ENCODE measurements around the gene WDR37.

WDR37 gene

DNA sequence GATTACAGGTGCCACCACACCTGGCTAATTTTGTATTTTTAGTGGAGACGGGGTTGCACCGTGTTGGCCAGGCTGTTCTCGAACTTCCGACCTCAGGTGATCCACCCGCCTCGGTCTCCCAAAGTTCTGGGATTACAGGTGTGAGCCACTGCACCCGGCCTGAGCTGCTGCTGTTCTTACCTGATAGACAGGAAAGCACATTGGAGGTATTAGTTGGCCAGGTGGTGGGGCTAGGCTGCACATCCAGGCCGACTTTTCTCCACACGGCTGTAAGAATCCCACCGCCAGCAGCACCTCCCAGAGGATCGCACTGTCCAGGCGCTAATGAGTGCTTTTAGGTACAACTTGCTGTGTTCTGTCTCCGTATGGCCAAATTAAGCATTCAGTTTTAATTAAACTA is 112.6 kb downstream of the WDR37 start:
- no peak for DNase-seq

DNA sequence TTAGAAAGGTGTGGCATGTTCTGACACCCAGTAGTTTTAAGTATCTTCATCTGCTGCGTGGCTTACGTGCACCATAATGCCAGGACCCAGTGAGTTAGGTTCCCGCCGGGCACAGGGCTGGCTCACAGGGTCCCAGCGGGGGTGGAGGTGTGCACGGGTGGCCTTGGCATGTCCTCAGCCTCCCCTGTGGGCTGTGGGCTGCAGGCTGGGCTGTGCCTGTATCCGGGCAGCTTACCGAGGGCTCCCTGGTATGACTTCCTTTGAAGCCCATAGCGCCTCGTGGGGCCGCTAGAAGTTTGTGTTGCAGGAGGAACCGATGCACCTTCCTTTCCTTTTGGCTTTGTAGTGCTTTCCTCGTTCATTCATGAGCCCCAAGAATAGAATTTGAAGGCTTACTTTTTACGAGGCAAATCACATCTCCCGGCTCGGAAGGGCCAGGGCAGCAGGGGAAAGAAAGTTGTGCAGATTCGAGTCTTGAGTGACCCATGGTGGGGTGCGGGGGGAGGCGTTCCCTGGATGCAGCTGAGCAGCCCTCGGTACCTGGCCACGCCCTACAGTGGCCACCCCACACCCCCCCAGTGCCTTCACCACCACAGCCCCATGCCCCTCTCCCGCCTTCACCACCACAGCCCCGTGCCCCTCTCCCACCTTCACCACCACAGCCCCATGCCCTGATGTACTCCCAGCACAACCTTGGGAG is 113.2 kb downstream of the WDR37 start:
- DNase-seq = no peak

DNA sequence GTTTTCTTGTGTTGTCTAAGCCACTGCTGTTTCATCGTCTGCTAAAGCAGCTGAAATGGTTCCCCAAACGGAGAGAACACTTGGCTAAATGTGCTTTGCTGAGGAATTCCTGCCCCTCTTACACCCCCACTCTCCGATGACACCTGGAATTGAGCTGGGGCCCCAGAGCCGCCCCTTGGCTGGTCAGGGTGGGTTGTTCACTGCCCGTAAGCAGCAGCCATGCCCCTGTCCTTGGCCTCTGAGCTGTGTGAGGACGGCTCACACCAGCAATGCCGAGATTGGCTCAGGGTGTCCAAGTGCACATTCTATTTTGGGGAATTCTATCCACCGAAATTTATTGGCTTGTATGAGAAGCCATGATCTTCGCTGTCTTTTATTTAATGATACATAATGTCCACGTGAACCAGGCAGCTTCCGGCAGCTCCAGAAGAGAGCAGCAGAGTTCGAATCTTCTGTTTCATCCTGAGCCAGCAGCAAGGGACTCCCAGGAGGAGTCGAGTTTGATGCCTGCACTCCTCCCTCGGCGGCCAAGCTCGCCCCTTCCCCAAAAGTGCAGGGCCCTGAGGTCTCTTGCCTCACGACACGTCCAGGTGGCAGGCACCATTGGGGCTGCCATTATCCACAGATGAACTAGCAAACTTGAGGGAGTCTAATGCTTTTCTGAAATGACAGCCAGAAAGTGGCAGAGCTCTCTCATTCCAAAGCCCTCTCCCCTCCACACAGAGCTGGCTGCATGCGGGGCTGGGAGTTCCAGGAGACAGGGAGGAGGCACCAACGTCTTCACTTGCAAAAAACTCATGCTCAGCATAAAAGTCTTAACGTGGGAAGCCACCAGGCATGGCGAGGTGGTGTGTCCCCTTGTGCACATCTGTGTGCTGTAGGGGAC is 114.0 kb downstream of the WDR37 start:
- no peak for DNase-seq

DNA sequence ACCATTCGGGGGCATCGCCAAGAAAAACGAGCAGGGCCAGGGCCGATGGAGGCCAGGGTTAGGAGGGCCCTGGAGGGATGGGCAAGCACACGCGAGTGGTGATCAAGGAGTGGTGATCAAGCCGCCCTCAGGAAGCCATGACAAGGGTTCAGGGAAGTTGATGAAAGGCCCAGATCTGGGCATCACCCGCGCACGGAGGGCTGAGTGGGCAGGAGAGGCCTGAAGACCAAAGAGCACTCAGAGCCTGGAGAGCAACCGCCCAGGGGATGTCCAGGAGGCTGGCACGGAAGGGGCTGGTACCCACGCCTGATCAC is 114.6 kb downstream of the WDR37 start:
- no peak for DNase-seq

DNA sequence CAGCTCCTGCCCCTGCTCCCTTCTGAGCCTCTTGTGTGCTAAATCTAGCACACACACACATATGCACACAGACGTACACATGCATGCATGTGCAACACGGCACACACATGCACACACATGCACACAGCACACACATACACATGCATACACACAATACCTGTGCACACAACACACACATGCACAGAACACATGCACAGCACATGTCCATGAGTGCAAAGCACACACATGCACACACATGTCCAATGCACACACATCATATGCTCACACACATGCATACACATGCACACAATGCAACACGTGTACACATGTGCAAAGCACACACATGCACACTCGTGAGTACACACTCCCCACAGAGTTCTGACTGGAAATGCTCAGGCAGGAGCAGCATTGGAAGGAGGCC is 115.0 kb downstream of the WDR37 start:
- DNase-seq = no peak

DNA sequence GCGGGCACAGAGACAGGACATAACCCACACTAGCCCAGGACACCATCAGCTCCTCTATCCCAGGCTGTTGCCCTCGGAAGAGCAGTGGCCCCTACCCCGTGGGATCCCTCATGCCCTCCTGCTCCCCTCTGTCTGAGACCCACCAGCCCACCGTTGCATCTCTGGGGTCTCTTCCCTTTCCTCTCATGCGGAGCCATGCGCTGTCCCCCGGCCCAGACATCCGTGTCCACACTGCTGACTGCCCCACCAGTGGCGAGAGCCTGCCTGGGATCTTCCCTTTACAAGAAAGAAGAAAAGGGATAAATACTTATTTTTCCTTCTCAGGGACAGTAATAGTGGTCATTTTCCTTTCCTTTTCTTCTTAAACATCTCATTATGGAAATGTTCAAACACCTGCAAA is 115.4 kb downstream of the WDR37 start:
- no peak for DNase-seq

DNA sequence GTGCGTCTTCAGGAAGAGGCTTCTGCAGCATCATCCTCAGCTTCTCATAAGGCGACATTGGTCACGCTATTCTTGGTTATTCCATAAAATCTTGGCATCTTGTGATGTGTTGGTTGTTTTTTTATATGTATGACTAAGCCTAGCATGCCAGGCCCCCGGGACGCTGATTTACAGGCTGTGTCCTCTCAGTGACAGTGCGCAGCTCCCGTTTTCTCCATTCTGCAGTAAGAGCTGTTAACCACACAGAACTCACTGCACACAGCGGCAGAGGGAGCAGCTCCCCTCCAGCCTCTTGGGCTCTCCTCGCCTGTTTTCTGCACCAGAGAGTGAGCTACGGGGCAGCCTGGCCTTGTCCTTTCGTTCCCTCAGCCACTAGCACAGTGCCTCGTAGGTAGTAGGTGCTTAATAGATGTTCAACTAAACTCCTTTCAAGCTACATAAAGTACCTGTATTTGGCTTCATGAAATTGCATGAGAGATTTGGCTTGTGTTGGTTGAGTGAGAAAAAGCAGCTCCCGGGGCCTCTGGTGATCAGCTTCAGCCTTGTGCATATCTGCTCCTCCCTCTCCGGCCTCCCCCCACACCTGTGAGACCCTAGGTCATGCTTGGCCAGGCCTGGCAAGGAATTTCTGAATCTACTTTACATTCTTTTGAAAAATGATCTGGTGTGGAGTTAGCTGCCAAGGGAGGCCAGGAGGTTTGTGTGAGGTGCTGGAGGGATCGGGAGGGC is 116.2 kb downstream of the WDR37 start:
- peak in 1 of 51 donors; percentile 18 for DNase-seq

DNA sequence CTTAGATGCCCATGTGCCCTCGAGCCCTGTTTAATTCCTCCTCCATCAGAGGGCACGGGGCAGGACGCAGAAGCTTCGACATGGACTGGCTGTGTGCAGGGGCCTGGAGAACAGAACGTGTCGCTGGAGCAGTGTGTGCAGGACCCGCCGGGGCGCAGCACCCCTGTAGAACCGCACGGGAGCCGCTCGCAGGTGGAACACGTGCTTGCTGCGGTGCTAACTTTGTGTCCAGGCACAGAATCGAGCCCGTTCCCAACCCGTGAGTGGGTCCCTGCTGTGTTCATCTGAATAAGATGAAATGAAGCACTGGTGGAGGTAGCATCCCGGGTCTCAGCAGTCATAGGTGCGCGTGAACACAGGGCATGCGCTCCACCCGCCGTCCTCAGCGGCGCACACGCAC is 116.9 kb downstream of the WDR37 start:
- no peak for DNase-seq

DNA sequence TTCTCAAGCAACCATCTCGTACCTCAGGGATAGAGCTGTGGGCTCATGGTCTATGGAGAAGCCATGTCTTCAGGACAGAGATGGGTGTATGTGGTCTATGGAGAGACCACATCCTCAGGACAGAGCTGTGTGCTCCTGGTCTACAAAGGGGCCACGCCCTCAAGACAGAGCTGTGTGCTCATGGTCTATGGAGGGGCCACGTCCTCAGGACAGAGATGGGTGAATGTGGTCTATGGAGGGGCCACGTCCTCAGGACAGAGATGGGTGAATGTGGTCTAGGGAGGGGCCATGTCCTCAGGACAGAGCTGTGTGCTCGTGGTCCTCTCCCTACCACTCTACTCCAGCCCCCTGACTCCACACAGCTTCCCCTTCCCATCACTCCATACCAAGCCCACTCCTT is 117.8 kb downstream of the WDR37 start:
- no peak for DNase-seq

DNA sequence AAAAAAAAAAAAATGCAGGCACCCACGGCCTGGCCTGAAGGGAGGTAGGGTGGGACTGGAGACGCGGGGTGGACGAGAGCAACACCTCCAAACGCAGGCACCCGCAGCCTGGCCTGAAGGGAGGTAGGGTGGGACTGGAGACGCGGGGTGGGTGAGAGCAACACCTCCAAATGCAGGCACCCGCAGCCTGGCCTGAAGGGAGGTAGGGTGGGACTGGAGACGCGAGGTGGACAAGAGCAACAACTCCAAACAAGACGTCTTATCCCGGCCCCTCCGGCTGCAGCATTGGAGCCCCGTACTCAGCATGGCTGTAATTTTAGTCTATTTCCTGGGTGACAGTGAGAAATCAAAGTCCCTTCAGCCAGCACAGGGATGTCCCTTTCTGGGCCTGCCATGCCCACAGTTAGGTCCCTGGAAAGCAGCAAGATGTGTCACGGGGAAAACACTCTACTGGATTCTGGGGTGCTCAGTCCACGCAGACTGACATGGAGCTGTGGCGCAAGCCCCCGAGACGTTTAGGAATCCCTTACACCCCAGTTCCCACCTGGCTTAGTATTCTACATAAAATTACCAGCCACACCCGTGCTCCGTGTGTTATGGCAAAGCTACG is 119.9 kb downstream of the WDR37 start:
- DNase-seq = no peak

DNA sequence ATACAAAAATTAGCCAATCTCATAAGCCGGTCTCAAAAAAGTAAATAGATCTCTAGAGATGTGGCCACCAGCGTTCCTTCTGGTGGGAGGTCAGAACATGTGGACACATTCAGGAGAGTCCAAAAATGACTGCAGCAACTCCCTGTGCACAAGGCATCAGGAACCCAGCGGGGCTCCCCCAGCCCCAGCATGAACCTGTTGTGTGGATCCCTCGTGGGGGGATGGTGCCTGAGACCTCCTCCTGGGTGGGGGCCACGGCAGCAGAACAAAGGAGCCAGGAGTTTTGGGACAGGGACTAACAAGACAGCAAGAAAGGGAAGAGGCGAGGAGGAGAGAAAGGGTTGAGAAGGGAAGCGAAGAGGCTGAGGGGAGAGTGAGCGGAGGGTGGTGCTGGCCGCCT is 121.8 kb downstream of the WDR37 start:
- DNase-seq = no peak

DNA sequence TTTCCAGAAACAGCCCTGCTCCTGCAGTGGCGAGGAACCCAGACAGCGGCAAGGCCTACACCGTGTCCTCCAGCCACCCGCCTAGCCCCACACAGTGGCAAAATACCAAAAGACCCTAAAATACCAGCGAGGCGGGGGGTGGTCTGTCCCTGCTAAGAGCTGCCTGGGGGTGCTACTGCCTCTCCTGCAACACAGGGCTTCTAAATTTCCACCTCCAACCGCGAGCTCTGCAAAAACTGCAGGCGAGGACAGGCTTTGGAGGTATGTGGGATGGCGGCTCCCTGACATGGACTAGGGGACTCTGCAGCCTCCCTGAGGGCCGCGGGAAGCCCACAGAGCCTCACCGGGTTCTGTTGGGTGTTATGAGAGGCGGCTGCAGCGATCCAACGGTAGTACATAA is 122.3 kb downstream of the WDR37 start:
- DNase-seq = no peak

DNA sequence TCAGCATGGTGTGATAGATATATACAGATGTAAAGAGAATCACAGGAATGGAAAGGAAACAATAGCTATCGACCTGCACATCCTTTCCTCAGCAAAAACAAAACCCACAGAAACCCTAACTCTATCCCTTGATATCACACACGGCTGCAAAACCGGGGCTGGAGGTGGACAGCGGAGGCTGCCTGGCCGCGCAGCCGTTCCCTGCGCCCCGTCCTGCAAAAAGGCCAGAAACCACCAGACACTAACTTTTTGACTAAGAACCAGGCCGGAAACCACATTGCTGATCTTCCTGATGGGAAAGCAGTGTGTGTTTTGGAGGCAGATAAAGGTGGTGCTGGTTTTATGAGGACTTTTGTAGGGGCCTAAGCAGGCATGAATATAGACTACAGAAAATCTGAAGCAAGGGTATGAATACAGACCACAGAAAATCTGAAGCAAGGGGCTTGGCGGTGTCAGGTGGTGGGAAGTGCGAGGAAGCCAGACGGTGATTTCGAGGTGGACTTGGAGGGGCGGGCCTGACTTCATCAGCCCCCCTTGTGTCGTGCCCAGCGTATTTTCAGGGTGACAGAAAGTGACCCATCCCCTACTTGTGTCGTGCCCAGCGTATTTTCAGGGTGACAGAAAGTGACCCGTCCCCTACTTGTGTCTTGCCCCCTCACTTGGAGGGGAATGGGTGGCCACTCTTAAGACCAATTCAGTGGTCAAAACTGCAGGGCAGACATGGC is 123.3 kb downstream of the WDR37 start:
- no peak for DNase-seq

DNA sequence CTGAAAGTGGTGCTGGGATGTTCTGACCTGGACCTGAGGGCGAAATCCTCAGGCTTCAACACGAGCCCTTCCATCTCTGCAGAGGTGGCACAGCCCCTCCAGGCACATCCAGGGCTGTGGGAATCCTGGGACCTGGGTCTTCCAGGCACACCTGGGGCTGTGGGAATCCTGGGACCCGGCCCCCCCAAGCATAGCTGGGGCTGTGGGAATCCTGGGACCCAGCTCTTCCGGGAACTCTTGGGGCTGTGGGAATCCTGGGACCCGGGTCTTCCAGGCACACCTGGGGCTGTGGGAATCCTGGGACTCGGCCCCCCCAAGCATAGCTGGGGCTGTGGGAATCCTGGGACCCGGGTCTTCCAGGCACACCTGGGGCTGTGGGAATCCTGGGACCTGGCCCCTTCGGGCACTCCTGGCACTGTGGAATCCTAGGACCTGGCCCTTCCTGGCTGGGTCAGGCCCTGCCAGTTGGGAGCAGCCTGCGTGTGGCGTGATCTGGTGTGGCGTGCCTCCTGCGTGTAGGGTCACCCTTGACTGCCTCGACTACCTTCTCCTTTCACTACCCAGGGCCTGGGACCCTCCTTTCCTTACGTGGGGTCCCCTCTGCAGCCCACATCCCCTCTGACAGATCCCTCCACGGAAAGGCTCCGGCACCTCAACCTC is 124.0 kb downstream of the WDR37 start:
- no peak for DNase-seq

DNA sequence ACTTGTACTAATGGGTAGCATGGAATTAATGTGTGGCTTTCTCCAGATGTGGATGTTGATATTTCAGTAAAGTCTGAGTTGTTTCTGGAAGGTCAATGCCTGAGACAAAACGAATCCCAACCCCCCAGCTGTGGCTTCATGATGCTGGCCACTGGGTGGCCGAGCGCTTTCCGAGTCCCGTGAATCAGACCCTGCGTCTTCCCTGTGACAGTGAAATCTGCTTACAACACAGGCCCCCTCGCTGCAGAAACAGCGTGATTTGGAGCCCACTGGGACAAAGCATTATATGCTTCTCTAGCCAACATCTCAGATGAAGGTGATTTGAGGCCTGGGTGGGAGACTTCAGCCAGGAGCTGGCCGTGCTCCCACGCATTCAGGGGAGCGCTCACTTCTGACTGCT is 124.7 kb downstream of the WDR37 start:
- DNase-seq = peak in 16 of 51 donors; percentile 20 to 73 (median 34)

Measured in hypothalamus (tissue), 51 donors.